Measurements from ENCODE around the gene ZBTB9. TPM values are rescaled to one million over a fixed set of nuclear protein-coding genes. Genes with fewer than 3 reads are reported as not detected.

Gene ZBTB9
- polyA plus RNA-seq, 4 donors: 9.2 to 17.6 (median 14.2) TPM

DNA sequence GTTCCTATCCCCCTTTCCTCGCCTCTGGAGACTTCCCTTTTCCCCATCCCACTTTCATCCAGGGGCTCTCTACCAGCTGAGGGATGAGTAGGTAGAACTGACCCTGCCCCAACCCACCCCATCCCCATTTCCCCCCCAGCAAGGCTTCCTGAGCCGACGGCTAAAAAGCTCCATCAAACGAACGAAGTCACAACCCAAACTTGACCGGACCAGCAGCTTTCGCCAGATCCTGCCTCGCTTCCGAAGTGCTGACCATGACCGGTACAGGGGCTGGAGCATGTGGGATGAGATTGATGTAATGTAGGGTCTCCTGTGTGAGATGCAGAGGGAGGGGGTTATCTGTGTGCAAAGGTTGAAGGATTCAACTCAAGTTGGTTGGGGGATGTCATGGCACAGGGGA is 21.8 kb upstream of the ZBTB9 start:
- DNase-seq (ENCODE audit: low read depth in 4 of 4, low spot score in 3 of 4): no peak

DNA sequence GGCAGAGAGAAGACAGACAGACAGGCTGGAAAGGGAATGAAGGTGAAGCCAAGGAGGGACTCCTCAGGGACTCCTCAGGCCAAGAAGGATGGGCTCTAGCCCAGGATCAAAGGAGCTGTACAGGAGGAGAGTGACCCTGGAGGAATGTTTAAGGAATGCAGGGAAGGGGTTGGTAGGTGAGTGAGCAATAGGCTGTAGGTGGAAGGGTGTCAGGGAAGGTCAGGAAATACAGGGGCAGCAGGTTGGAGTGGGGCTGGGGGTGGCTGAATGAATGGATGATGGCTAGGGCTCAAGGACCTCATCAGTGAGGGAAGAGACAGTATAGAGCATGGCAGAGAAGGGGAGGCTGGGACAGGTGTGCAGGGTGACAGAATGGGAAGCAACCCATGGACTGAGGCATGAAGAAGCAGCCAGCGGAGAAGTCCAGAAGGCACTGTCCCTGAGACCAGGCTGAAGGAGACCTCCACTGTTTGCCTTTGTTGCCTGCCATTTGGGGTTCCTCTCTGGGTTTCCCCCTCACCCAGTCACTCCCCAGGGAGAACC is 21.3 kb upstream of the ZBTB9 start:
- DNase-seq (ENCODE audit: low read depth in 4 of 4, low spot score in 3 of 4): no peak

- DNase-seq (ENCODE audit: low read depth in 4 of 4, low spot score in 3 of 4): no peak
Measured at GRCh38 chr6:33433544-33434191, 20.7 kb upstream of the ZBTB9 start.

- DNase-seq (ENCODE audit: low read depth in 4 of 4, low spot score in 3 of 4): no peak
Measured at GRCh38 chr6:33434961-33435360, 19.4 kb upstream of the ZBTB9 start.

DNA sequence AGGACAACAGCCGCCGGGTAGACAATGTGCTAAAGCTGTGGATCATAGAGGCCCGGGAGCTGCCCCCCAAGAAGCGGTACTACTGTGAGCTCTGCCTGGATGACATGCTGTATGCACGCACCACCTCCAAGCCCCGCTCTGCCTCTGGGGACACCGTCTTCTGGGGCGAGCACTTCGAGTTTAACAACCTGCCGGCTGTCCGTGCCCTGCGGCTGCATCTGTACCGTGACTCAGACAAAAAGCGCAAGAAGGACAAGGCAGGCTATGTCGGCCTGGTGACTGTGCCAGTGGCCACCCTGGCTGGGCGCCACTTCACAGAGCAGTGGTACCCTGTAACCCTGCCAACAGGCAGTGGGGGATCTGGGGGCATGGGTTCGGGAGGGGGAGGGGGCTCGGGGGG is 16.7 kb upstream of the ZBTB9 start:
- no peak for DNase-seq (ENCODE audit: low read depth in 4 of 4, low spot score in 3 of 4)

GRCh38 chr6:33438978-33439594 is 15.3 kb upstream of the ZBTB9 start:
- DNase-seq (ENCODE audit: low read depth in 4 of 4, low spot score in 3 of 4): no peak

- DNase-seq (ENCODE audit: low read depth in 4 of 4, low spot score in 3 of 4): no peak
Measured at GRCh38 chr6:33439956-33440648, 14.3 kb upstream of the ZBTB9 start.

DNA sequence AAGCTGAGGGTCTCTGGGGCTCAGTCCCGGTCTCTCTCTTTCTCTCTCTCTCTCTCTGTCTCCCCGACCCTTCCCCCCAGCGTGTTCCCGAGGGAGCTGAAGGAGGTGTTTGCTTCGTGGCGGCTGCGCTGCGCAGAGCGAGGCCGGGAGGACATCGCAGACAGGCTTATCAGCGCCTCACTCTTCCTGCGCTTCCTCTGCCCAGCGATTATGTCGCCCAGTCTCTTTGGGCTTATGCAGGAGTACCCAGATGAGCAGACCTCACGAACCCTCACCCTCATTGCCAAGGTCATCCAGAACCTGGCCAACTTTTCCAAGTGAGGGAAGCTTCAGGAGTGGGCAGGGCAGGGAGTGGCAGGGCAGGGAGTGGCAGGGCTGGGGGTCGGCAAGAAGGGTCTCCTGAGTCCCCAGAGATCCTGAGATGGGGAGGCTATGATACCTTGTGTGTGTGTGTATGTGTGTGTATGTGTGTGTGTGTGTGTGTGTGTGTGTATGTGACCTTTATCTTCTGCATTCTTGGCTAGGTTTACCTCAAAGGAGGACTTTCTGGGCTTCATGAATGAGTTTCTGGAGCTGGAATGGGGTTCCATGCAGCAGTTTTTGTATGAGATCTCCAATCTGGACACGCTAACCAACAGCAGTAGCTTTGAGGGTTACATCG is 13.6 kb upstream of the ZBTB9 start:
- DNase-seq (ENCODE audit: low read depth in 4 of 4, low spot score in 3 of 4): no peak

- no peak for DNase-seq (ENCODE audit: low read depth in 4 of 4, low spot score in 3 of 4)
Measured at GRCh38 chr6:33441457-33441856, 12.9 kb upstream of the ZBTB9 start.

- DNase-seq (ENCODE audit: low read depth in 4 of 4, low spot score in 3 of 4): no peak
Measured at GRCh38 chr6:33442283-33442682, 12.1 kb upstream of the ZBTB9 start.

GRCh38 chr6:33443025-33443424 is 11.4 kb upstream of the ZBTB9 start:
- DNase-seq (ENCODE audit: low read depth in 4 of 4, low spot score in 3 of 4): no peak

DNA sequence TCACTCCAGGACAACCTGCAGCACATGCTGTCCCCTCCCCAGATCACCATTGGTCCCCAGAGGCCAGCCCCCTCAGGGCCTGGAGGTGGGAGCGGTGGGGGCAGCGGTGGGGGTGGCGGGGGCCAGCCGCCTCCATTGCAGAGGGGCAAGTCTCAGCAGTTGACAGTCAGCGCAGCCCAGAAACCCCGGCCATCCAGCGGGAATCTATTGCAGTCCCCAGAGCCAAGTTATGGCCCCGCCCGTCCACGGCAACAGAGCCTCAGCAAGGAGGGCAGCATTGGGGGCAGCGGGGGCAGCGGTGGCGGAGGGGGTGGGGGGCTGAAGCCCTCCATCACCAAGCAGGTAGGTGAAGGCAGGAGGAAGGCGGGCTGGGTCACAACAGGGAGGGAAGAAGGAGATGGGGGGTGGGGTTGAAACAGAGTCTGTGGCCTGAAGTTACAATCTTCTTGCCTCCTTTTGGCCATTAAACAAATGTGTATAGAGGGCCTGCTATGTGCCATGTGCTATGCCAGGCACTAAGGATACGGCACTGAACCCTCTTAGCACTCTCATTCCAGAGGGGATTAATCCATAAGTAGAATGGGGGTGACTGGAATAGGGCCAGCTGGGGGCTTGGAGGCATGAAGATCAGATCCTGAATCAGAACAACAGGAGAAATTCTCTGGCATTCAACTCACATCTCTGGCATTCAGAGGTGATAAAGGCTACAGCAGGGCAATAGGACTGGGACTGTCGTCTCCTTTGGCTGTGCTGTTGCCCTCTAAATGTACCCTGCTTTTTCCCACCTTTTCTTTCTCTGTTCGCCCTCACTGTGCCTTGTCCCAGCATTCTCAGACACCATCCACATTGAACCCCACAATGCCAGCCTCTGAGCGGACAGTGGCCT is 10.5 kb upstream of the ZBTB9 start:
- no peak for DNase-seq (ENCODE audit: low read depth in 4 of 4, low spot score in 3 of 4)

DNA sequence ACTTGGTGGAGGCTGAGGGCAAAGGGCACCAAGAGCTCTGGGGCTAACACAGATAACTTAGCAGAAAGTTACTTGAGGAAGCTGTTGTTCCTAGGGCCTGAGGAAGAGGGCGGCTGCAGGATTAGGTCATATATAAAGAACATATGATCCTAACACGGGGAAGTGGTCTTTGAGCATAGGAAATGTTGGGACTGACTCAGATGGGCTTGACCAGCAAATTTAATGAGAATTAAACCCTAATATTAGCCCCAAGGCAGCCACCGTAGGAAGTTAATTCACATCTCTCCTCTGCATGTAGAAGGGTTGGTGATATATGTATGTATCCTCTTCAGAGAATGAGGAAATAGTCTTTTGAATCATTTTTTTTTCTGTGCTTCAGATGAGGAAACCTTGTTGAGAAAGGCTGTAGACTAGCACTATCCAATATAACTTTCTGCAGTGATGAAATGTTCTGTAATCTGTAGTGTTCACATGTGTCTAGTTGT is 9.2 kb upstream of the ZBTB9 start:
- no peak for DNase-seq (ENCODE audit: low read depth in 4 of 4, low spot score in 3 of 4)

- no peak for DNase-seq (ENCODE audit: low read depth in 4 of 4, low spot score in 3 of 4)
Measured at GRCh38 chr6:33446356-33446755, 8.0 kb upstream of the ZBTB9 start.

GRCh38 chr6:33450434-33450833 is 3.9 kb upstream of the ZBTB9 start:
- no peak for DNase-seq (ENCODE audit: low read depth in 4 of 4, low spot score in 3 of 4)

DNA sequence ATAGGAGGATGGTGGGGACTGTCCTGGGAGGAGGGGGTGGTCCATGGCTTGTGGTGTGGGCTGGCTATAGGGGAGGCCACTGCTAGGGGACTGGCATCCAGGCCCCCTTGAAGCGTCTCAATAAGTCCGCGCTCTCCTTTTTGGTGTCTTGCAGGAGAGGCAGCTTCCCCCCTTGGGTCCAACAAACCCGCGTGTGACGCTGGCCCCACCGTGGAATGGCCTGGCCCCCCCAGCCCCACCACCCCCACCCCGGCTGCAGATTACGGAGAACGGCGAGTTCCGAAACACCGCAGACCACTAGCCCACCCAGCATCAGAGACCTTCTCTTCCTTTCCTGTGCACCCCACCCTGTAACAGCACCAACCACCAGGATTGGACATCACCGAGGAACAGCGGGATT is 2.8 kb upstream of the ZBTB9 start:
- no peak for DNase-seq (ENCODE audit: low read depth in 4 of 4, low spot score in 3 of 4)

DNA sequence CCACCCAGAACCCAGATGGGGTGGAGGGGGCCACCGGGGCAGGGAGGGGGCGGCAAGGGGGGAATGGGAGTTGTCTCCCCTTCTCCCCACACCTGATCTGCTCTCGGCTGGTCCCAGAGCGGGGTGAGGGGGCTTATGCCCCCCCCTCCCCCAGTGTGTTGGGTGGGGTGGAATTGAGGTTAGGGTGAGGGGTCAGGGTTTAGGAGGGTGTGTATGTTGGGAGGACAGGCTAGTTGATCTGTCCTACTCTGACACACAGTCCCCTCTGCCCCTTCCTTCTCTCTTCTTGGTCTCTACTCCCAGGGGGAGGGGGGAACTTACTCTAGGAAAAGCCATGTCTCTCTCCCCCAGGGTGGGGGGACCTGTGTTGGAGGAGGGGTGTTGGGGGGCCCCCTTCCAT is 1.9 kb upstream of the ZBTB9 start:
- DNase-seq (ENCODE audit: low read depth in 4 of 4, low spot score in 3 of 4): no peak

- no peak for DNase-seq (ENCODE audit: low read depth in 4 of 4, low spot score in 3 of 4)
Measured at GRCh38 chr6:33453393-33454008, 875 bp upstream of the ZBTB9 start.

DNA sequence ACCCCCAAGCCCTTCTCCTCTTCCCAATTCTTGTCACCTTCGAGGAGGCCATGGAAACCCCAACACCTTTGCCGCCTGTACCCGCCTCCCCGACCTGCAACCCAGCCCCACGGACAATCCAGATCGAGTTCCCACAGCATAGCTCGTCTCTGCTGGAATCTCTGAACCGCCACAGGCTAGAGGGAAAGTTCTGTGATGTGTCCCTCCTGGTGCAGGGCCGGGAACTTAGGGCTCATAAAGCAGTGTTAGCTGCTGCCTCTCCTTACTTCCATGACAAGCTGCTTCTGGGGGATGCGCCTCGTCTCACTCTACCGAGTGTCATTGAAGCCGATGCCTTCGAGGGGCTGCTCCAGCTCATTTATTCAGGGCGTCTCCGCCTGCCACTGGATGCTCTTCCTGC is 675 bp downstream of the ZBTB9 start:
- DNase-seq (ENCODE audit: low read depth in 4 of 4, low spot score in 3 of 4): no peak

GRCh38 chr6:33456156-33456555 is 1.8 kb downstream of the ZBTB9 start:
- DNase-seq (ENCODE audit: low read depth in 4 of 4, low spot score in 3 of 4): no peak
